HG02885 (cell line): ENCODE measurements around the gene PIK3R5.
A peak's percentile ranks its signal among the peaks of the same experiment; 100 is the strongest.

ENCODE experiments used
- ATAC-seq: cut with Tn5 transposase; IDR thresholded peaks from one replicate; pipeline ENCODE4 v1.9.1; 2021; ENCODE audit warnings: mild to moderate bottlenecking; ENCODE audit not compliant: unreplicated experiment, poor library complexity

Gene PIK3R5

DNA sequence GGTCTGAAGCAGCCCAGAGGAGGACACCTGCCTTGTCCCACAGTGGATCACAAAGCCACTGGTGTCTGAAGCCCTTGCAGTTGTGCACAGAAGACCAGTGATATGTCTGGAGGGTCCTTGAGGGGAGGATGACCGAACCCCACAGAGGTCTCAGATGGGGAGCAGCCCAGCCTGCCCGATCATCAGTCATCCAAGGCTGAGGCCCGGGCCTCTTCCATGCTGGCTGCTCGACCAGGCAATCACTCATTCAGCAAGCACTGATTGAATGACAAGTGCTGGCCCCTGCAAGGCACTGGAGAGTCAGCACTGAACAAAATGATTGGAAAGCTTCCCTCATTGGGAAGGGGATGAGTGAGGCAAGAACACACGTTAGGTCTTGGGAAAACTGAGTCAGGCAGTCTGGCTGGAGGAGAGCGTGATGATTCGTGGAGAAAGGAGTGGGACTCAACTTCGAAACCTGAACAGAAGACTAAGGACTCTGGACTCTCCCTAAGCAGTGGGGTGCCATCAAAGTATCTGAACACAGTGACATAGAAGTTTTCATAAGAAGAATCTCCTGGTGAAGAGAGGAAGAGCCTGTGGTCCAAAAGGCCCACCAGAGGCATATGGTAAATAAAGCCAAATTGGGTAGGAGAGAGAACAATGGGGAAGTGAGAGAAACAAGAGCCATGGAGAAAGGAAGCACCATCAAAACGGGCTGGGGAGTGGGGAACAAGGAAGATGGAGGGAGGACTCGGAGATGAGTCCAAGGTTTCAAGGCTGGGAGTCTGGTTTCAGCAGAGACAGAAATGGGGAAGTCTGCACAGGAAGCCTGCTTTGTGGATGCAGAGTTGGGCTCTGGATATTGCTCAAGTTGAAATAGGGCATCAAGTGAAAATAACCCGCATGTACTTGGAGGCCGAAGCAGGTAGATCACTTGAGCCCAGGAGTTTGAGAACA lies 10.2 kb downstream of the PIK3R5 start:
- ATAC-seq = no peak

DNA sequence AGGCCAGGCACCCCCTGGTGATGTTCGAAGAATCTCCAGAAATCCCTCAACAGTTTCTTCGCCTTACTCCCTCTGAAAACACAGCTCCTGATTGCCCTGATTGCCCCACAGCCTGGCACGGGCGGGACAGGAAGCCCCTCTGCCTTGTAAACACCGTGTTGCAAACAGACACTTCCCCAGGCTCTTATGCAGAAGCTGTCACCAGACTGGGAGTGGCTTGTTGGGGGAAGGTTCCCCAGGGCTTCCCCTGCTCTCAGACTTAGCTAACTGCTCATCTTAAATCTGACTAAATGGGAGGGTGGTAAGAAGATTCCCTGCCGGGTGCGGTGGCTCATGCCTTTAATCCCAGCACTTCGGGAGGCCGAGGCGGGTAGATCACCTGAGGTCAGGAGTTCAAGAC lies 11.2 kb downstream of the PIK3R5 start:
- peak; percentile 74 for ATAC-seq

DNA sequence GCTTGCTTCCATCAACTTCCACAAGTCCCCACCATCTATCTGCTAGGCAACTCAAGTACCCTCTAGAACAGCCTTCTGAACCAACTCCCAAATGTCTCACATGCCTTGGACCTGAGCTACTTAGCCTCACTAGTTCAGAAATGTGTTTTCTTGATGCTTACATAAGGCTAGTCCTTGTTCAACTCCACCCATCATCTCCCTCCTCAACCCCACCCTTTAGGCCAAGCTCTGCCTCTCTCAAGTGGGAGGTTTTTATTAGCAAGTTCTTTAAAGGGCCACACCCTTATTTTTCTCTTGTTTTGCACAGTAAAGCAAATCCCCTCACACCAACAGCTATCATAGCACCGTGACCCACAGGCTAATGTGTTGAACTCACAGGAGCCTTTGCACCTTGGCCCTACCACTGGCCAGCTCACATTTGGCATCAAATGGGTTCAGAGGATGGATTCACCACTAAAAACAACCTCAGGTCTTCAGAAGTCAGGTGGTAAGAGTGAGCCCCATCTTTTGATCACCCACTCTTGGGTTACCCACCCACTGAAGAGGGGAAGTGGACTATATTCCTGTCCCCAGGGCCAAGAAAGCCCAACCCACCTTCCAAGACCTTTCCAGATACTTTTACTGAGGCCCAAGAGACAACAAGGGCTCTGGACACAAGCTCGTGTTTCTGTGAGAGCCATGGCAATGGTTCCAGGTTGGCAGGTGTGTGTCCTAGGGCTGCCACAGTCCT lies 12.2 kb downstream of the PIK3R5 start:
- no peak for ATAC-seq

DNA sequence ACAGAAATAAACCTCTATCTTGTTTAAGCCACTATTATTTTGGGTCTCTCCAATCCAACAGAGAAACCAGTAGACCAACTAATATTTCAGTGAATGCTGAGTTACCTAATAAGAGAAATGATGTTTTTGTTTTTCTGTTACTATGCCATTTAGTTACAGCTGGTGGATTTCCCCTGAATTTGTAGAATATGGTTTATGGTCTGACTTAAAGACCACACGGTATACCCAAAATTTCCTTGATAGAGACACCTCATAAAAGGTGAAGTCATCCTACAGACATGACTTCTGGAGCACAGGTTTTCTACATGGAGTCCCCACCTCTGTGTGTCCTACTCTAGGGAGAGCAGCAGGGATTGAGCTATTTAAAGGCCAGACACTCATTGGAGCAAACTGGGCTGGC lies 13.3 kb downstream of the PIK3R5 start:
- ATAC-seq = no peak

DNA sequence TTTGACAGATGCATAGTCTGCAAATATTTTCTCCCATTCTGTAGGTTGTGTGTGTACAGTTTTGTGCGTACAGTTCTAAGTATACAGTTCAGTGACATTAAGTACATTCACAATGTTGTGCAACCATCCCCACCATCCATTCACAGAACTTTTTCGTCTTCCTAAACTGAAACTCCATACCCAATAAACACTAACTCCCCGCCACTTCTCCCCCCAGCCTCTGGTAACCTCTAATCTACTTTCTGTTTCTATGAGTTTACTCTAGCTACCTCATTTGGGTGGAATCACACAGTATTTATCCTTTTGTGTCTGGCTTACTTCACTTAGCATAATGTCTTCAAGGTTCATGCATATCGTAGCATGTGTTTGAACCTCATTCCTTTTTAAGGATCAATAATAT lies 14.3 kb downstream of the PIK3R5 start:
- no peak for ATAC-seq

DNA sequence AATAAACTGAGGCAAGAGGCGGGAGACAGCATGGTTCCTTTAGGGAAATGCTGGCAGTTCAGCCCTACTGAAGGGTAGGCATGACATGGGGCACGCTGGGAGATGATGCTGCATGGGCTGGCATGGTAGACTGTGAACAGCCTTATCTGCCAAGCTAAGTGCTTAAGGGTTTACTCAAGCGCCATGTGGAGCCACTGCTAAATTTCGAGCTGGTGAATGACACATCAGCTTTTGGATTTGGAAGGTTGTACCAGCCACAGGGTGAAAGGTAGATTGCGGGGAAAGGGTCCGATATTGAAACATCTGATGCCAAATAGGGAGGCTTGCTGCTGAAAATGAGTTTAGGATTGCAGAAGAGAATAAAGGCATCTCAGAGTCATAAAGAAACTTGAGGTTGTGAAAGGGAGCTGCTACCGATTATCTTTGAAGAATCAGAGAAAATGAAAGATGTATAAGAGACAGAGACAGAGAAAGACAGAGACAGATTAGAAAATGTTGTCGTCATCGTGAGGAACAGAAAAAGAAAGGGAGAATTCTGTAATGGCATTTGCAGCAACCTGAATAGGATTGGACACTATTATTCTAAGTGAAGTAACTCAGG lies 16.3 kb downstream of the PIK3R5 start:
- no peak for ATAC-seq

DNA sequence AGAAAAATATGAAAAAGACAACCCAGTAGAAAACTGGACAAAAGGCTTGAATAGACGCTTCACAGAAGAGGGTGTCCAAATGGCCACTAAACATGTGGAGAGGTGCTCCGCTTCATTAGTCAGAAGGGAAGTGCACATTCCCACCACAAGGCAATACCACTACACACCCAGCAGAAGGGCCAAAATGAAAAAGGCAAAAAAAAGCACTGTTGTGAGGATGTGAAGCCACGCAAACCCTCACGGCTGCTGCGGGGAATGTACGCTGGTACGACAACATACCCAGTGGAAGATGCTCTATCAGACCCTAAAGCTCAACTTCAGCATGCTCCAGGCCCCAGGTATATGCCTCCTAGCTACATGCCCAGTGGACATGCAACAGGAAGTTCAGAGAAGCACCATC lies 17.0 kb downstream of the PIK3R5 start:
- no peak for ATAC-seq

DNA sequence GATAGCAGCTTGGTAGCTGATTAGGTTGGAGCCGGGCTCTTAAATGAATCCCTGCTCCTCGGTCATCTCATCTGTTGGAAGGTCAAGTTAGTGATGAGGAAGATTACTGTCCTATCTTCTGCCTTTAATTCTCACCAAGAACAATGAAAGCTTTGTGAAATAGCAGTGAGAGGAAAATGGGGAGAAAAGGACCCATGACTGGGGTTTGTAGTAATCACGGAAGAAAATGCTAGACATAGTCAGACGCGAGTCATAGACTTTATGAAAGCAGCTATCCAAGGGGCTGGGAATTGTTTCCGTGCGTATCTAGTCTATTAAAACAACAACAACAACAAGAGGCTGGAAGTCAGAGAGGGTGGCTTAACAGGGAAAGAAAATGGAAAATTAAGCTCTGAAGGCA lies 18.3 kb downstream of the PIK3R5 start:
- no peak for ATAC-seq

DNA sequence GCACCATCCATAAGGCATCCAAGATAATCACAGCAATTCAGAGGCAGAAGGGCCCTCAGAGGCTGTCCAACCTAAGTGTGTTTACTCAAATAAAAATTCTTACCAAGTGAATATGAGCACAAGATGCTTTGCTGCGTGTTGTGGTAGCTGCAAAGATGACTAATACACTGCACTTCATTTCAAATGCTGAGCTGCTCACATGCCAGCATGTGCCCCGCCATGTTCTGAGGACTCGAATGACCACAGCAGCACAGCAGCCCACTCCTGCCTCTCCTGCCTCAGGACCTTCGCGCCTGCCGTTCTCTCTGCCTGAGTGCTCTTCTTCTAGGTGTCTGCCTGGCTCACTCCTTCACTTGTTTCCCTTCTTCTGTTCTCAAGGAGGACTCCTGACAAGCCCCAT lies 19.0 kb downstream of the PIK3R5 start:
- no peak for ATAC-seq

DNA sequence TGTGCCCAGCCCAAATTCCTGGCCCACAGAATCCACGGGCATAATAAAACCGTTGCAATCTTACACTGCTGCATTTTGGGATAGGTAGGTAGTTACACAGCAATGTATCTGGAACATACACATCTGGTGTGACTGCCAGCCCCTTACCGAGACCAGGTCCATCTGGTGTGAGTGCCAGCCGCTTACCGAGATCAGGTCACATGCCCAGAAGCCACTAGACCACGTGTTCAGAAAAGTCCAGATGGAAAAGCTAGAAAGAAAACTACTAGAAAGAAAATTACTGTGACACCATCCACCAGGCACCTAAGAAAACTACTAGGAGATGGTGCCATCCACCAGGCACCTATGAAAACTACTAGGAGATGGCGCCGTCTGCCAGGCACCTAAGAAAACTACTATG lies 19.4 kb downstream of the PIK3R5 start:
- ATAC-seq = no peak

DNA sequence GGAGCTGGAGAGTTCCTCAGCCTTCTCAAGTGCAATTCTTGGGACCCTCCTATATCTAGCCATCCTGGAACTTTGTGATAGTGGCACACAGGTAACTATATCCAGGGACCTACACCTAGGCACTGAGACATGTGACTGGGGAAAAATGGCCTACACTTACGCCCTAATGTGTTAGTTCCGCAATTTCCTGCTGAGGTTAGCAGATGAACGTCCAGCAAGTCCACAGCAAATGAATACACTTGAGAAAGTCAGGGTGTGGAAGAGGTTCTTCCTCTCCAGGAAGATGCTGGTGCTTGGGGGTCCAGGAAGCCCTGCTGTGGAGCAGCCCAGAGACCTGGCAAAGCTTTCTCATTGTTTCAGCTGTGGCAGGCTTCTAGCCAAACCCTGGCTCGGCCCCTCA lies 20.8 kb downstream of the PIK3R5 start:
- ATAC-seq = no peak

DNA sequence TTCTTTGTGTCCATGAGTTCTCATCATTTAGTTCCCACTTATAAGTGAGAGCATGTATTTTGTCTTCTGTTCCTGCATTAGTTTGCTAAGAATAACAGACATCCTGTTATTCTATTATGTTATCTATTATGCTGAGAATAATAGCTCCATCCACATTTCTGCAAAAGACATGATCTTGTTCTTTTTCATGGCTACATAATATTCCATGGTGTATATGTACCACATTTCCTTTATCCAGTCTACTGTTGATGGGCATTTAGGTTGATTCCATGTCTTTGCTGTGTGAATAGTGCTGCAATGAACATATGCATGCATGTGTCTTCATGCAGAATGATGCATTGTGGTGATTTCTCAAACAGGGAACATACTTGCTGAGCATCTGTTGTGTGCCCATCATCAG lies 21.4 kb downstream of the PIK3R5 start:
- ATAC-seq = no peak

DNA sequence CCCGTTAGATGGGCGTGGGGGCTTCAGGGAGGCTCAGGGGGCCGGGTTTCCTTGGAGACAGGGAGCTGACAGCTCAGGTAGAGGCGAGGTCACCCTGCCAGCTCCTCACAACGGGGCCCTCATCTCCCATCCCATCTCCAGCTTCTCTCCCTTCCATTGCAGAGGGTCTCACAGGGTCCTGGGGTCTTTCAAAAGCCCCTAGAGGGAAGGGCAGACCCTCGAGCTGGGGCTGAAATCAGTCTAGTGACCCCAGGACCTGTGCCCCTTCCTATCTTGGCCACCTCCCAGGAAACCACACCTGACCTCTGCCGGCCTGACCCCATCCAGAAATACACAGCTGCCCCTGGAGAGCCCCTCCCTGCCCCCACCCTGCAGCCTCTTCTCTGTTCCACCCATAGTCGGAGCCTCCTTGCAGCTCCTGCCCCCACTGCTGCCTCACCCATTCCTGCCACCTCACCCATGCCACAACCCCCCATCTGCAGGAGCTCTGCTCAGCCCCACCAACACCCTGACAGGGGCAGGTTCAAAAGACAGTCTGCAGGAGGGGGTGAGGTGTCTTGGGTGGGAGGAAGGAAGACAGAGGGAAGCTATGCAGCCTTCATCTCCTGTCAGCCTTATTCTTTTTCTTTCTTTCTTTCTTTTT lies 23.4 kb downstream of the PIK3R5 start:
- ATAC-seq = no peak

DNA sequence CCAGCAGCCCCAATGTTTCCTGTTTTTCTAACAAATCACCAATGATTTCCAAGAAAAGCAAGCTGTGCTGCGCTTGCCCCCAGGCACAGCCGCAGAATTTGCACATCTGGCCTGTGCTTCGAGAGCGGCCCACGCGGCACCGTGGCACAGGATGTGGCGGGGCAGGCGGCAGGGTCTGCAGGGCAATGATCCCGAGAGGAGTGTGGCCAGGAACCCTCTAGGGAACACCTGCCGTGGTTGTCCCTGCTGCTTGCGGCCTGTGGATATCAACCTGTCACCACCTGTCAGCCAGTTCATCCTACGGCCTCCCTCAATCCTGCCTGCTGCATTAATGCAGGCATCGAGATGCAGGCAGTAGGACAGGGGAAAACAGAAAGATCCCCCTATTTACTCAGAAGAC lies 24.0 kb downstream of the PIK3R5 start:
- peak; percentile 43 for ATAC-seq

DNA sequence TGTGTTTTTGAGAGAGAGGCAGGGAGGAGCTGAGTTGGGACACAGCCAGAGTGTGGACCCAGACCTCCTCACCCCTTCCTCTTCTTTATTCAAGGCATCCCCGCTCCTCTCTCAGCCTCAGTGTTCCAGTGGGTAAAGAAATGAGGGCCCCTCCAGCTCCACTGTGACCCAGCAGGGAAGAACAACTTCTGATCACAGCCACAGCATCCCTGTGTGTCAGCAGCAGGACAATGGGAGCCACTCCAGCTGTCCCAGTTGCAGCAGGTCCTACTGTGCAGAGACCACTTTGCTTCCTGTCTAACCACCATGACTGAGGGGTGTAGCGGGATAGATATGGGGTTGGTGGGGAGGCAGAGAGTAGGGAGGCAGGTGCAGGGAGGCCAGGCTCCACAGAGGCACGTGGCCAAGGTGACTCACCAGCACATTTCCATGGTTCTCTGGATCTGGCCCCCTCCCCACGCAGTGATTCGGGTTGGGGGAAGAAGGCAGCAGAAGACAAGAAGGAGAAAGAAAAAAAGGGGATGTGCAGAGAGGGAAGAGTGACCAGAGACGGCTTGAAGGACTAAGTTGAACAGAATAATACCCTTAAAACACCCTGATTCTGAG lies 24.5 kb downstream of the PIK3R5 start:
- ATAC-seq = no peak

DNA sequence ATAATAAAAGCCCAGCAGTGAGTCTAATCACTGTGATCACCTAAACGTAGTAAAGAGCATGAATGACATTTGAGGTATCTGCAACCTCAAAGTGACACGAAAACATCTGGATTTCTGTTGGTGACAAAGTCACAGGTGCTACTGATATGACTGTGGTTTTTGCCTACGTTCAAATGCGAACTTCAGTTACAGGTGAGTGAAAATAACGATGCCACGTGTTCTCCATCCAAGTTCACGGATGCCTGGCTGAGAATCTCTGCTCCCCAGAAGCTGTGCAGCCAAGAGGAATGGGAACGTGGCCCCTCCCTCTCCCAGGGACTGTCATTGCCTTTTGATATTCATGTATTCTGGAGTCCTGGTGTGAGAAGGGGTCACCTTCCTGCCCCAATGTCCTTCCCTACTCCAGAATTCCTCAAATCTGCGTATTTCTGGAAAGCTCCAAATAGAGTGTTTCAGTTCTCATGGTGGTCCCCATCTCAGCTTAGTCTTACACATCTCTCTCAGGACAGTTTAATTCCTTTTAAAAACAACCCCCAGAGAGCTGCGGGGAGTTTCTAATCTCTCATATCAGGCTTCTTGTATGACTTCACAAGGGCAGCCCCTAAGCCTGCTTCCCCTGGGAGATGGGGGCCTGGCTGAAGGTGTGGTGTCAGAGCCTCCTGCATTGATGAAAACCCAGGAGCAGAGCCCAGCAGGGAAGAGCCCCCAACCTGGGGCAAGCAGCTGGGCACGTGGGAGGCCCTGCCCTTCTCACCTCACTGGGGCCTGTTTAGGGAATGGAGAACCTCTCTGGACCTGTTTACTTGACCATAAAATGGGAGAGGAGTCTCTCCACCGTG lies 25.8 kb downstream of the PIK3R5 start:
- peak; percentile 55 for ATAC-seq

DNA sequence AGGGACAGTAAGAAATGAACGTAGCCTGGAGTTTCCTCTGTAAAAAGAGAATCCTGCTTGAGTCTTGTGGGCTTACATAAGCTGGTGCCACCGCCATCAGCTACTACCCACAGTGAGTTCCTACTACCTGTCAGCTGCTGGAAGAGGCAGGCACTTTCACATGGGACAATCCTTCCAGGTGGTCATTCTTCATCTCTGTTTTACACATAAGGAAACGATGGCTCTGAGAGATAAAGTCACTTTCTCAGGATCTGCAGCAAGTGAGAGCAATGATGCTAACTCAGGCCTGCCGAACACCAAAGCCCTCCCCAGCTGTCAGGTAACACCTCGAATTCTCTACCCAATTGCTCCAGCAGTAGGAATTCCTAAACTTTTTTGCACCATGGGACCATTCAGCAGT lies 26.6 kb downstream of the PIK3R5 start:
- ATAC-seq = no peak

DNA sequence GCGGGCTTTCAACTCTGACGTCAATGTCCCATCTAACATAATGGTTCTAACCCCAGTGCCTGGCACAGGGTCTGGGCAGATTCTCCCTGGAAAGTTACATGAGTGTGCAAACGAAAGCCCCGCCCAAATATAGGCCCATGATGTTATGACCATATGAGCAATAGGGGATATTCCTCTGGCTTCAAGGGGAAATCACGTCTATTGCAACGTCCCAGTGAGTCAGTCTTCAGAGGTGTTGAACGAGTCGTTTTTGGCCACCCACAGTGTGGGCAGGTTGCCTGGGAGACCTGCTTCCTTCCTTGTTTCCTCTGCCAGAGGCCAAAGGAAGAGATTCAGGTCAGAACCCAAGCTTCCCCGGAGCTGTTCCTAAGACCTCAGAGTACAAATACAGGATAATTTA lies 30.3 kb downstream of the PIK3R5 start:
- no peak for ATAC-seq

DNA sequence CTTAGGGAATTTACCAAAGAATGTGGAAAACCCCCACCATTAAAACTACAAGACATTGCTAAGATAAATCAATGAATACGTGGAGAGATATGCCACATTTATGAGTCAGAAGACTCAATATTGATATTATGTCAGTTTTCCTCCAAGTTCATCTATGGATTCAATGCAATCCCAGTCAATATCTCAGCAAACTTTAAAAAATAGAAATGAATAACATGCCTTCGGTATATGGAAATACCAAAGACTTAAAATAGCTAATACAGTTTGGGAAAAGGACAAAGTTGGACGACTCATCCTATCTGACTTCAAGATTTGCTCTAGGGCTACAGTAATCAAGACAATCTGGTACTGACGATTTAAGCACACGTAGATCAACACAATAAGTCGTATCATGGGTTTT lies 31.2 kb downstream of the PIK3R5 start:
- no peak for ATAC-seq

DNA sequence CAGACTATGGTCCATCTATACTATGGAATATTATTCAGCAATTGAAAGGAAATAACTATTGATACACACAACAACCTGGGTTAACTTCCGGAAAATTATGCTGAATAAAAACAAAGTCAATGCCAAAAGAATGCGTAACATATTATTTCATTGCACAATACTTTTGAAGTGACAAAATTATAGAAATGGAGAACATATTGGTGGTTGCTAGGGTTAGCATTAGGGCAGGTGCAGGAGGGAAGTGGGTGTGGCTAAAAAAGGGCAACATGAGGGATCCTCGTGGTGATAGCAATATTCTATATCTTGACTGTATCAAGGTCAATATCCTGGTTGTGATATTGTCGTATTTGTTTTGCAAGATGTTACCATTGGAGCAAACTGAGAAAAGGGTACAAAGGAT lies 34.9 kb downstream of the PIK3R5 start:
- ATAC-seq = no peak
